ENCODE data around the gene MARK3.
"Not testable (repeated sequence)": the region's sequence is repeated elsewhere in the genome, so short reads cannot be mapped to it uniquely, and the experiment has no call there.

MARK3 gene

GRCh38 chr14:103496776-103497175 is 111.6 kb downstream of the MARK3 start:
- no peak for DNase-seq

GRCh38 chr14:103499709-103500108 is 114.5 kb downstream of the MARK3 start:
- DNase-seq, result no peak

GRCh38 chr14:103500148-103500990 is 115.2 kb downstream of the MARK3 start:
- peak; percentile 73 to 85 for DNase-seq

GRCh38 chr14:103501041-103501870 is 116.0 kb downstream of the MARK3 start:
- DNase-seq, result no peak

GRCh38 chr14:103501921-103502669 is 116.9 kb downstream of the MARK3 start:
- DNase-seq, result no peak

GRCh38 chr14:103502877-103503276 is 117.7 kb downstream of the MARK3 start:
- no peak for DNase-seq

- no peak for DNase-seq
These were observed 118.1 kb downstream of the MARK3 start for GRCh38 chr14:103503296-103503695.

- DNase-seq, result no peak
These were observed 119.9 kb downstream of the MARK3 start for GRCh38 chr14:103504991-103505565.

GRCh38 chr14:103507751-103508150 is 122.5 kb downstream of the MARK3 start:
- DNase-seq, result no peak

GRCh38 chr14:103508521-103509329 is 123.5 kb downstream of the MARK3 start:
- DNase-seq, result no peak

- no peak for DNase-seq
These were observed 124.9 kb downstream of the MARK3 start for GRCh38 chr14:103509864-103510723.

GRCh38 chr14:103510724-103511693 is 125.8 kb downstream of the MARK3 start:
- DNase-seq, result no peak

GRCh38 chr14:103512180-103512579 is 127.0 kb downstream of the MARK3 start:
- not testable (repeated sequence) for DNase-seq

GRCh38 chr14:103512701-103513611 is 127.7 kb downstream of the MARK3 start:
- peak; percentile 72 to 92 for DNase-seq

- no peak for DNase-seq
These were observed 129.6 kb downstream of the MARK3 start for GRCh38 chr14:103514596-103515421.

- DNase-seq, result no peak
These were observed 131.4 kb downstream of the MARK3 start for GRCh38 chr14:103516426-103517173.

- no peak for DNase-seq
These were observed 132.0 kb downstream of the MARK3 start for GRCh38 chr14:103517174-103517566.
